GM19351 (cell line): ENCODE data around the gene SASH3.

ENCODE experiments used
- ATAC-seq: cut with Tn5 transposase; IDR thresholded peaks from one replicate; pipeline ENCODE4 v1.9.1; 2021; ENCODE audit warnings: mild to moderate bottlenecking, moderate library complexity; ENCODE audit not compliant: unreplicated experiment

SASH3 gene

DNA sequence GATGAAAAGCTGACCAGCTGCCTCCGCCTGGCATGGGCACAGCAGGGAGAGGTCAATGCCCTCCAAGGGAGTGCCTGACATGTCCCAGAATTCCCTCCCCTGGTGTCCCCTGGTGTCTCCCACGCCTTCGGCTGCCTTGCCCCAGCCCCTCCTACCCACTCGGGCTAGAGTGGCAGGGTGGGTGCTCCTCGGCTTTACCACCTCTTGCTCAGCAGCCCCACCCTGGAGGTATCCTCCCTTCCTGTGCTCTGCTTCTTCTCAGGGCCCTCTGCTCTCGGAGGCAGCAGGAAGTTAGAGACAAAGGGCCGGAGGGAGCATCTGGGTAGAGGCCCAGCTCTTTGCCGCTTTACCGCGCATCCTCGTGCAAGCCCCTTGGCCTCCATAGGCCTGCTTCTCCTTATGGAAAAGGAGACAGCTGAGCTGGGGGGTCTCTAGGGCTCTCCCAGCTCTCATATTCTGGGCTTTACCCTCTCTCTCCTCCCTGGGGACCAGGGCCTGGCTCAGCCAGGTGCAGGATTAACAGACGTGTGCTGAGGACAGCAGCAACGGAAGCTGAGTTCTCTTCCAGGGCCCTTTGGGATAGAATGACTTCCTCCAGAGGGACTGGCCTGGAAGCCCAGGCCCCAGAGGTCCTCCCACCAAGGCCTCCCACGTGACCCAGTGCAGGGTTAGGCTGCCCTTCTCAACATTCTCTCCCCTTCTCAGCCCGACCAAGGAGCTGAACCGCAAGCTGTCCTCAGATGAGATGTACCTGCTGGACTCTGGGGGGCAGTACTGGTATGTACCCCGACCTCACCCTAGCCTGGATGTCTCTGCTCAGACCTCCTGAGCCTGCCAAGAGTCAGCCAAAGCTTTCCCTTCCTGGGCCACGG, 23.7 kb upstream of the SASH3 start:
- peak; percentile 30 for ATAC-seq

GRCh38 chrX:129759576-129760061, 20.1 kb upstream of the SASH3 start:
- ATAC-seq, result peak; percentile 36

- no peak for ATAC-seq
These were observed 19.6 kb upstream of the SASH3 start for GRCh38 chrX:129760155-129760554.

DNA sequence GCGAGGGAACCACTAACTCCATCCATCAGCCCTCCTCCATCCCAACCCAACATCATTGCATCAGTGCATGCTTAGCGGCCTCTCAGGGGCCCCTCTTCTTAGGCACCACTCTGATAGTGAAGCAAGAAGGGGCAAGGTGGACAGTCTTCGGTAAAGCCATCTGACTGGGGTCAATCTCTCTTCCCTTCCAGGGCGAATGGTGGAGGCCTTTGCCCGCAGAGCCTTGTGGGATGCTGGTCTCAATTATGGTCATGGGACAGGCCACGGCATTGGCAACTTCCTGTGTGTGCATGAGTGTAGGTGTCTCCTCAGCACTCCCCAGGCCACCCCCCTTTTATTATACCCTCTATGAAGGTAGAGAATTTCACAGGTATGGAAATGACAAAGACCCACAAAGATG, 18.8 kb upstream of the SASH3 start:
- ATAC-seq, result no peak

GRCh38 chrX:129761596-129761995, 18.2 kb upstream of the SASH3 start:
- ATAC-seq, result no peak

DNA sequence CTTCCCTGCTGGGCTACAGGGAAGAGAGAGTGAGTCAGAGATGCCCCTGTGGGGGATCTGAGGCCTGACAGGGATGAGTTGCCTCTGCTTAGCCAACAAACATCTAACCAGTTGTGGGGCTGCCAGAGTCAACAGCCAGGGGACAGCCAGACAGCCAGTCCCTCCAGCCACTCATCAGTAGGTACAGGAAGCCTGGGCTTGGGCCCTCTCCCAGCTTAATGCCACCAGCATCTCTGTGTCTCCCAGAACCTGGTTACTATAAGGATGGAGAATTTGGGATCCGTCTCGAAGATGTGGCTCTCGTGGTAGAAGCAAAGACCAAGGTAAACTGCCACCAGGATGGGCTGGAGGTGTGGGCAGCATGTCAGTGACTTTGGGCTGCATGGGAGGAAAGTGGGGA, 17.3 kb upstream of the SASH3 start:
- ATAC-seq, result no peak

DNA sequence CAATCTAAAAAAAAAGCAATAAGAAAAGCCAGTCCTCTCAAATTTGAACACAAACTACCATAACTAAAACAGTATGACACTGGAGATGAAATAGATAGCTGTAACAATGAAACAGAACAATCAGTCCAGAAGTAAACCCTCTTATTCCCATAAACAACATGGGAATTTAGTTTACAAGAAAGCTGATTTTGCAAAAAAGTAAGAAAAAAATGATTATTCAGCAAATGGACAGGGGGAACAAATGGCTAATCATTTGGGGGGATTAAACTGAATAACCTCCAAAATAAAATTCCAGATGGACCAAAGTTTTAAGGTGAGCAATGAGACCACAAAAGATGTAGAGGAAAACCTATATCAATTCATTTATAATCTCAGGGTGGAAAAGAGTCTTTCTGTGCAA, 16.1 kb upstream of the SASH3 start:
- ATAC-seq, result no peak

GRCh38 chrX:129768186-129768585, 11.6 kb upstream of the SASH3 start:
- no peak for ATAC-seq

DNA sequence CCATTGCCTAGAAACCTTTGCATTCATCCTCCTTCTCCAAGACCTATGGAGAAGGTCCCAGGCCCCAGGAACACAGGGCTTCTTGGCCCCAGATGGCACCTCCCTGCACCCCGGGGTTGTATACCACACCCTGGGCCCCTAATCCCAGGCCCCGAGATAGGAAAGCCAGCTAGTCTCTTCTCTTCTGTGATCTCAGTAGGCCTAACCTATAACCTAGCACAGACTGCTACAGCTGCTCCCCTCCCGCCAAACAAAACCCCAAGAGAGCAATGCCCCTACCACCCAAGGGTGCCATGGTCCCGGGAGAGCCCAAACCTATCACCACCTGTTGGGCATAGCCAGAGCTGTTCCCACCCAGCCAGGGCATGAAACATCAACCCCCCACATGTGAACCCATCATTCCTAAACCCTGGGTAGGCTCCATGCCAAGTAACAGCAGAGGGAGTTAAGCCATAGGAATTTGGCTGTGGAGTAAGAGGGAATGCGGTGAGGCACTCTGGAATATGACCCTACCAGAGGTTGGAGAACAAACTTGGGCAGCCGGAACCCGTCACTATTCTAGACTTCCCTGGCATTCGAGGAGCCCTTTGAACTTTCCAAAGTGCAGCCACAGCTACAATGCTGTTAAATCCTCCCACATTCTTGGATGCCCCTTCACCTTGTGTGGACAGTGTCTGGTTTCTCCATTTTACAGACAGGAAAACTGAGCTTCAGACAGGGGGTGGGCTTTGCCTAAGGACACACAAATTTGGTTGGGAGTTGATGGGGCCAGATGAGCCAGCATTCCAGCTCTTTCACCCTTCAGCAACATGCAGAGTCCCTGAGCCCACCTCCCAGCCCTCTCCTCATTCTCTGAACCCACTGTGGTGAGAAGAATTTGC, 10.9 kb upstream of the SASH3 start:
- no peak for ATAC-seq

- peak; percentile 43 for ATAC-seq
These were observed 10.1 kb upstream of the SASH3 start for GRCh38 chrX:129769467-129770154.

- no peak for ATAC-seq
These were observed 8.3 kb upstream of the SASH3 start for GRCh38 chrX:129771266-129771995.

GRCh38 chrX:129772796-129773431, 6.8 kb upstream of the SASH3 start:
- ATAC-seq, result peak; percentile 72

GRCh38 chrX:129773649-129774458, 5.9 kb upstream of the SASH3 start:
- no peak for ATAC-seq

GRCh38 chrX:129777218-129778030, 2.3 kb upstream of the SASH3 start:
- ATAC-seq, result peak; percentile 15

DNA sequence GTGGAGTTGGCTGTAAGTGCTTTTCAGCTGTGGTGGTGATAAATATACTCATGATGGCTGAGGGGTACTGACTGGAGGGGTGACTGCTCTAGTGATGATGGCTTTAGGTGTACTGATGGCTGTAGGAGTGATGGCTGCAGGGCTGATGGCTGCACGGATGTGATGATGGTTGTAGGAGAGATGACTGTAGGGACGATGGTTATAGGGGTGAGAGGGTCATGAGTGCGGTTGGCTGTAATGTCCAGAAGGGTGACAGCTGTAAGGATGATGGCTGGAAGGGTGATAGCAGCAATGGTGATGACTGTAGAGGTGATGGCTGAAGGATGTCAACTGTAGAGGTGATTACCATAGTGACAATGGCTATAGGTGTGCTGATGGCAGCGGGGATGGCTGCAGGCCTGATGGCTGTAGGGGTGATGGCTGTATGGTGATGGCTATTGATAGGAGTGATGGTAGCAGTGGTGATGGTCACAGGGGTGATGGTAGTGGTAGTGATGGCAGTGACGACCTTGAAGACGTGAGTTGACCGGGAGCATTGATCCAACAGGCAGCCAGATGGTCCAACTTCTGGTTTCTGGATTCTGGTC, 570 bp upstream of the SASH3 start:
- ATAC-seq, result no peak

DNA sequence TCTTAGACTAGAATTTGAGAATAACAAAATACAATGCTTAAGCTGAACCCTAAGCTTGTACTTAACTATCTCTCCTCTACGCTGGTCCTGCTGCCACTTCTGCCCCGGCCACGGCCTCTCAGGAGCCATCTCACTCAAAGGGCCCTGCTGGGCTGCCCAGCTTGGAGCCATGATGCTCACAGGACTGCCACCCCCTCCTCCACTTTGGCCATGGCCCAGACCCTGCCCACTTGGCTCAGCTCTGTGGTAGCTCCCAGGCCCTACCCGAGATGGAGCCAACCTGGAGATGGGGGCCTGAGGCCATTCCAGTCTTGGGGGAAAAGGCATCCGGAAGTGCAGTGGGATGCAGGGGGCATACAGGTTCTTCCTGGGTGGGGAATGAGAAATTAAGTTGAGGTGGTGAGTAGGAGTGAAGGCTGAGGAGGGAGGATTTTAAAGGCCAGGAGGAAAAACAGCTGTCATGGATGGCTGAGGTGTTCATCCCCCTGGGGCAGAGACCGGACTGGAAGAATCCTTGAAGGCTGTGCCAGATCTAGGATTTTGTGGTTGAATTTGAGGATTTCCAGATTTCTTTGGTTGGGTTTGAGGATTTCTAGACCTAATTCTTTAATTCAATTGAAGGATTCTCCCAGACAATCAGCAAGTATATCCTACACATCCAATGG, 824 bp downstream of the SASH3 start:
- ATAC-seq, result no peak

DNA sequence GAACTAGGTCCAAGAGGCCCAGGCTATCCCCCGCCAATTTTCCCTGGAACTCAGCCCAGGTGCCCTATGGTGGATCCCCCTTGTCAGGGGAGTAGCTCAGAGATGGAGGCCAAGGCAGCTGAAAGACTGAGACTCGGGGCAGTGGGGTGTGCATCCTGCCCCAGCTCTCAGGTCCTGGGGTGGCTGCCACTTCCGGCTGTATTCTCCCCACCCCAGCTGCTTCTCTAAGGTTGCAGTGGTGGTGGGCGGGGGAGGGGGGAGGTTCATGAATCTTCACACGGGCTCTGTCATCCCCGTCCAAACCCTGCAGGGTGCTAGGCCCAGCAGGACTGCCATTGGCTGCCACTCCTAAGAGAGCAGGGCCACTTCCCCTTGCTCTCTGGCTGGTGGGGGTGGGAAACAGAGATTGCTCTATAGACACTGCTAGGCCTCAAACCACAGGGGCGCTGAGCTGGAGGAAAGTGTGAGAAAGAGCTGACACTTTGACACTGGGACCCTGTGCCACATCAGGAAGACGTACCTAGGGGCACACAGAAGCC, 1.5 kb downstream of the SASH3 start:
- ATAC-seq, result peak; percentile 61
